GM13977 (cell line): ENCODE results near the gene SLAMF6.
"Not testable (repeated sequence)": the region's sequence is repeated elsewhere in the genome, so short reads cannot be mapped to it uniquely, and the experiment has no call there.

ENCODE experiments used
- DNase-seq: peaks from one replicate; pipeline ENCODE4 v3.0.0; 2012; ENCODE audit warnings: low spot score
- in situ Hi-C: fragments of 300-500 bp; cut with MboI; formaldehyde crosslinking; loops from one replicate; pipeline ENCODE4 v1.12.0; 2022; ENCODE audit warnings: low sequenced_read_pairs, low pct_unique_long_range_greater_than_20kb, mixed read lengths, inconsistent platforms; ENCODE audit not compliant: unreplicated experiment
- TF ChIP-seq, protein P1 (sequence below): IDR thresholded peaks from 2 replicates; pipeline ENCODE4 v1.5.1; 2012; ENCODE audit warnings: mild to moderate bottlenecking, control low read depth; ENCODE audit not compliant: insufficient read depth; ENCODE audit errors: extremely low read depth, missing control alignments

Gene SLAMF6

DNA sequence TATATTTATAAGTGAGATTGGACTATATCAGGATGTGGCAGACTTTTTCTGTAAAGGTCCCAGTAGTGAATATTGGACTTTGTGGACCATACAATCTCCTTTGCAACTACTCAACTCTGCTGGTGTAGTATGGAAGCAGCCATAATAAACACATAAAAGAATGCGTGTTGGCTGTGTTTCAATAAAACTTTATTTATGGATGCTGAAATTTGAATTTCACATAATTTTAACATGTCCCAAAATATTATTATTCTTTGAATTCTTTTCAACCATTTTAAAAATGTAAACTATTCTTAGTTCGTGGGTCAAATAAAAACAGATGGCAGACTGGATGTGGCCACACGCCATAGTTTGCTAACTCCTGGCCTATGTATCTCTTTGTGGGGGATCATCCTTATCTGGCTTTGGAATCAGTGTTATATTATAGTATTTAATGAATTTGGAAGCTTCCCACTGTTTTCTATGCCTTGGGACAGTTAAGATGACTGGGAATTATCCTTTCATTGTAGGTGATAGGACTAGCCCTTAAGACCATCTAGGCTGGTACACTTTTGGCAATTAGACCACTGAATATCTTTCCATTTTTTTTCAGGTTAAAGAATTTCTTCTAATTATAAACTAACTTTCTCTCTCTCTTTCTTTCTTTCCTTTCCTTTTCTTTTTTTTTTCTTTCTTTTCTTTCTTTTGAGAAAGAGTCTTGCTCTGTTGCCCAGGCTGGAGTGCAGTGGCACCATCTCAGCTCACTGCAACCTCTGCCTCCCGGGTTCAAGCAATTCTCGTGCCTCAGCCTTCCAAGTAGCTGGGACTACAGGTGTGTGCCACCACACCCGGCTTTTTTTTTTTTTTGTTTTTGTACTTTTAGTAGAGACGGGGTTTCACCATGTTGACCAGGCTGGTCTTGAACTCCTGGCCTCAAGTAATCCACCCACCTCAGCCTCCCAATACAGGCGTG, 14.9 kb upstream of the SLAMF6 start:
- TF ChIP-seq, protein P1, sequence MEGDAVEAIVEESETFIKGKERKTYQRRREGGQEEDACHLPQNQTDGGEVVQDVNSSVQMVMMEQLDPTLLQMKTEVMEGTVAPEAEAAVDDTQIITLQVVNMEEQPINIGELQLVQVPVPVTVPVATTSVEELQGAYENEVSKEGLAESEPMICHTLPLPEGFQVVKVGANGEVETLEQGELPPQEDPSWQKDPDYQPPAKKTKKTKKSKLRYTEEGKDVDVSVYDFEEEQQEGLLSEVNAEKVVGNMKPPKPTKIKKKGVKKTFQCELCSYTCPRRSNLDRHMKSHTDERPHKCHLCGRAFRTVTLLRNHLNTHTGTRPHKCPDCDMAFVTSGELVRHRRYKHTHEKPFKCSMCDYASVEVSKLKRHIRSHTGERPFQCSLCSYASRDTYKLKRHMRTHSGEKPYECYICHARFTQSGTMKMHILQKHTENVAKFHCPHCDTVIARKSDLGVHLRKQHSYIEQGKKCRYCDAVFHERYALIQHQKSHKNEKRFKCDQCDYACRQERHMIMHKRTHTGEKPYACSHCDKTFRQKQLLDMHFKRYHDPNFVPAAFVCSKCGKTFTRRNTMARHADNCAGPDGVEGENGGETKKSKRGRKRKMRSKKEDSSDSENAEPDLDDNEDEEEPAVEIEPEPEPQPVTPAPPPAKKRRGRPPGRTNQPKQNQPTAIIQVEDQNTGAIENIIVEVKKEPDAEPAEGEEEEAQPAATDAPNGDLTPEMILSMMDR: no peak
- in situ Hi-C loops: loop anchor here (25.0 kb wide), 1 partner anchor 101 kb away; no protein-coding TSS in a partner anchor
- no peak for DNase-seq

DNA sequence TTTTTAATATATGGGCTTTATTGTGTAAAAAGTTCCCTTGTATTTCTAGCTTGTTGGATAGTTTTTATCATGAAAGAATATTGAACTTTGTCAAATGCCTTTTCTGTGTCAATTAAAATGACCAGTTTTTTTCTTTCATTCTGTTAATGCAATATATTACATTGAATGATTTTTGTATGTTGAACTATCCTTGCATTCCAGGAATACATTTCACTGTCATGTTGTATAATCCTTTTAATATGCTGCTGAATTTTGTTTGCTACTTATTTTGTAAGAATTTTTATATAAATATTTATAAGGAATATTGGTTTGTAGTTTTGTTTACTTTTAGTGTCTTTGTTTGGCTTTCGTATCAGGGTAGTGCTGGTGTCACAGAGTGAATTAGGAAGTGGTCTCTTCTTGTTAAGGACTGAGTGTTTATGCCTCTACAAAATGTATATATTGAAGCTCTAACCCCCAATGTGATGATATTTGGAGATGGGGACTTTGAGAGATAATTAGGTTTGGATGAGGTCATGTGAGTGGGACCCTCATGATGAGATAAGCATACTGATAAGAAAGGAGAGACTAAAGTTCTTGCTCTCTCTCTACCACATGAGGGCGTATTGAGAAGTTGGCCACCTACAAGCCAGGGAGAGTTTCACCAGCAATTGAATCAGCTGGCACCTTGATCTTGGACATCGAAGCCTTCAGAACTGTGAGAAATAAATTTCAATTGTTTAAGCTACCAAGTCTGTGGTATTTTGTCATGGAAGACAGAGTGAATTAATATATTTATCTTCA, 12.0 kb upstream of the SLAMF6 start:
- DNase-seq: no peak
- TF ChIP-seq, protein P1: no peak
- in situ Hi-C loops: loop anchor here (25.0 kb wide), 1 partner anchor 98 kb away; no protein-coding TSS in a partner anchor

DNA sequence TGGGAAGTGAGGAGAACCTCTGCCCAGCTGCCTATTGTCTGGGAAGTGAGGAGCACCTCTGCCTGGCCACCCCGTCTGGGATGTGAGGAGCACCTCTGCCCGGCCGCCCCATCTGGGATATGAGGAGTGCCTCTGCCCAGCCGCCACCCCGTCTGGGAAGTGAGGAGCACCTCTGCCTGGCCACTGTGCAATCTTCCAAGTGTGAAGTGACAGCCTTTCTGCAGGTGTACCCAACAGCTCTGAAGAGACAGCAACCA, 9.4 kb upstream of the SLAMF6 start:
- in situ Hi-C loops: loop anchor here (25.0 kb wide), 1 partner anchor 95 kb away; no protein-coding TSS in a partner anchor
- DNase-seq: not testable (repeated sequence)

DNA sequence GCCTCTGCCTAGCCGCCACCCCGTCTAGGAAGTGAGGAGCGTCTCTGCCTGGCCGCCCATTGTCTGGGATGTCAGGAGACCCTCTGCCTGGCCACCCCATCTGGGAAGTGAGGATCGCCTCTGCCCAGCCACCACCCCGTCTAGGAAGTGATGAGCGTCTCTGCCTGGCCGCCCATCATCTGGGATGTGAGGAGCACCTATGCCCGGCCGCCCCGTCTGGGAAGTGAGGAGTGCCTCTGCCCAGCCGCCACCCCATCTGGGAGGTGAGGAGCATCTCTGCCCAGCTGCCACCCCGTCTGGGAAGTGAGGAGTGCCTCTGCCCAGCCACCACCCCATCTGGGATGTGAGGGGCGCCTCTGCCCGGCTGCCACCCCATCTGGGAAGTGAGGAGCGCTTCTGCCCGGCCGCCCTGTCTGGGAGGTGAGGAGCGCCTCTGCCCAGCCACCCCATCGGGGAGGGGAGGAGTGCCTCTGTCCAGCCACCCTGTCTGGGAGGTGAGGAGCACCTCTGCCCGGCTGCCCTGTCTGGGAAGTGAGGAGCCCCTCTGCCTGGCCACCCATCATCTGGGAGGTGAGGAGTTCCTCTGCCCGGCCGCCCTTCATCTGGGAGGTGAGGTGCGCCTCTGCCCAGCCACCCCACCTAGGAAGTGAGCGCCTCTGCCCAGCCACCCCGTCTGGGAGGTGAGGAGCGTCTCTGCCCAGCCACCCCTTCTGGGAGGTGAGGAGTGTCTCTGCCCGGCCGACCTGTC, 8.9 kb upstream of the SLAMF6 start:
- in situ Hi-C loops: loop anchor here (25.0 kb wide), 1 partner anchor 95 kb away; no protein-coding TSS in a partner anchor
- not testable (repeated sequence) for DNase-seq

DNA sequence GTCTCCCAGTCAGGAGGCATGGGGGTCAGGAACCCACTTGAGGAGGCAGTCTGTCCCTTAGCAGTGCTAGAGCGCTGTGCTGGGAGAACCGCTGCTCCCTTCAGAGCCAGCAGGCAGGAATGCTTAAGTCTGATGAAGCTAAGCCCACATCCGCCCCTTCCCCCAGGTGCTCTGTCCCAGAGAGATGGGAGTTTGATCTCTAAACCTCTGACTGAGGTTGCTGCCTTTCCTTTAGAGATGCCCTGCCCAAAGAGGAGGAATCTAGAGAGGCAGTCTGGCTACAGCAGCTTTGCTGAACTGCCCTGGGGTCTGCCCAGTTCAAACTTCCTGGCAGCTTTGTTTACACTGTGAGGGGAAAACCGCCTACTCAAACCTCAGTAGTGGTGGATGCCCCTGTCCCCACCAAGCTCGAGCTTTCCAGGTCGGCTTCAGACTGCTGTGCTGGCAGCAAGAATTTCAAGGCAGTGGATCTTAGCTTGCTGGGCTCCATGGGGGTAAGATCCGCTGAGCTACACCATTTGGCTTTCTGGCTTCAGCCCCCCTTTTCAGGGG, 6.4 kb upstream of the SLAMF6 start:
- DNase-seq: not testable (repeated sequence)
- in situ Hi-C loops: loop anchor here (25.0 kb wide), 1 partner anchor 92 kb away; no protein-coding TSS in a partner anchor

DNA sequence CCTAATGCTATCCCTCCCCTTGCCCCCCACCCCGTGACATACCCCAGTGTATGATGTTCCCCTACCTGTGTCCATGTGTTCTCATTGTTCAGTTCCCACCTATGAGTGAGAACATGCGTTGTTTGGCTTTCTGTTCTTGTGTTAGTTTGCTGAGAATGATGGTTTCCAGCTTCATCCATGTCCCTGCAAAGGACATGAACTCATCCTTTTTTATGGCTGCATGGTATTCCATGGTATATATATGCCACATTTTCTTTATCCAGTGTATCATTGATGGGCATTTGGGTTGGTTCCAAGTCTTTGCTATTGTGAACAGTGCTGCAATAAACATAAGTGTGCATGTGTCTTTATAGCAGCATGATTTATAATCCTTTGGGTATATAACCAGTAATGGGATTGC, 734 bp upstream of the SLAMF6 start:
- in situ Hi-C loops, DNase-seq: not testable (repeated sequence)

DNA sequence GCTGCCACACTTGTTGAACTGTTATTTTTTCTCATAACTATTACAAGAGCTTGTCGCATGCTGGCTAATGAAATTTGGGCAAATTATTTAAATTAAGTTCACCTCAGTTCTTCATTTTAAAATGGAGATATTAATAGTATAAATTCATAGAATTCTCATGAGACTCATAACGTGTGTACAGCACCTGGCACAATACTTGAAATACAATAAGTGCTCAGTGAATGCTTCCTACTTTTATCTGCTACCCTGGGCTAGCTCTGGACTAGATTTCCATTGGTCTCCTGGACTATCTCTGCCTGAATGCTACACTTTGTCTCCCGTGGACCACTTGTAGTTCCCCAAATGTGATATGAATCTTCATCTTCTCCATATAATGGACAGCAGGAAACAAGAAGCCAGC, 919 bp downstream of the SLAMF6 start:
- TF ChIP-seq, protein P1: no peak
- DNase-seq: no peak
- in situ Hi-C loops: no loop called here

DNA sequence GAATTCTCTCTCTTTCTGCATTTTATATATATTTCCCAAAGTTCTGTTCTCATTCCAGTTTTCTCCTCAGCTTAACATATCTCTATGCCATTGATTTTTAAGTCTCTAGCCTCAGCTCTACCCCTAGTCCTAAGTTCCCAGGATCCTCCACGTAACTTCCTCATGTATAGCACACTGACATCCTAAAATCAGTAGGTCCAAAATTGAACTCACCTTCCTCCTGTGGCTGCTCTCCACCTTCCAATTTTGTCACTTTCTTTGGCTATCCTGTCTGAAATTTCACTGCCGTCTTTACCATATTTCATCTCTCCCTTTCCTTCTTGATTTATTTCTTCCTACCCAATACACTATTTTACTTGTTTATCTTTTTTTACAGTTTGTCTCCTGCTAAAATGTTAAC, 1.5 kb downstream of the SLAMF6 start:
- in situ Hi-C loops: no loop called here
- TF ChIP-seq, protein P1: no peak
- no peak for DNase-seq
